ENCODE data around the gene OOSP4B.
"Not testable (repeated sequence)": the region's sequence is repeated elsewhere in the genome, so short reads cannot be mapped to it uniquely, and the experiment has no call there.

The OOSP4B gene

DNA sequence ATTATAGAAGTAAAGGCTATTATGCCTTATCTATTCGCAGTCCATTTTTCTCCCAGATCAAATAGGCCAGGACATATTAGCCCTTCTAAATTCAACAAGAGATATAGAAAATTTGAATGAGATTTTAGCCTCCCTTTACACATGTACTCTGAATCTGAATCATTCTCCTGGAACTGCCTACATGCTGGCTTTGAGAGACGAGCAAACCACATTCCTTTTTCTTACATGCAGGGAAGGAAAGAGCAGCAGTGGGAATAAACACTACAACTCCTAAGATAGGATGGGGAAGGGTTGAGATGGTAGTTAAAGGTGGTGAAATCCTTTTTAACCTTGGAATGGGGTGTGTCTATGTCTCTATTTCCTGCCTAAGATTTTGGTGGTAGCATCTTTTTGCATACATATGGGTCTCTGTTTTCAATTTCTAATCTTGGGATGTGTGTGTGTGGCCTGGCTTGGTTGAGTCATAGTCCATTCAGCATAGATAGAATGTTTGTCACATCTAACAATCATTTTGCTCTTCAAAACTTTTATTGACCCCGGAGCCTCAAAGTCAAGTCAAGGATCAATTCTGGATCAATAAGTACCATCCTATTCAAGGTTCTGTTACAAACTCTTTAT is 12.1 kb downstream of the OOSP4B start:
- no peaks in the 10 kb centered on the region for H3K36me3 ChIP-seq (ENCODE audit: insufficient read depth, insufficient read length, low read length)
- no peaks in the 10 kb centered on the region for H3K4me1 ChIP-seq (ENCODE audit: insufficient read depth, insufficient read length)
- TF ChIP-seq YY1 (IDR thresholded peaks at IDR 0.05; ENCODE audit: insufficient read depth, insufficient read length): no peak
- no peak for TF ChIP-seq ZNF274 (IDR thresholded peaks at IDR 0.05; ENCODE audit: low read depth, low read length)
- no peak for TF ChIP-seq SUZ12 (IDR thresholded peaks at IDR 0.05; ENCODE audit: extremely low read depth, insufficient read depth, insufficient read length)
- H3K4me3 ChIP-seq (ENCODE audit: insufficient read length, low read depth): no peak overlapping the region
- H3K9me3 ChIP-seq (ENCODE audit: insufficient read depth, low read length): no peaks in the 10 kb centered on the region
- H3K27me3 ChIP-seq (ENCODE audit: insufficient read depth, insufficient read length): no peaks in the 10 kb centered on the region
- no peak overlapping the region for H3K9ac ChIP-seq (ENCODE audit: insufficient read length, low read depth)
- DNase-seq (ENCODE audit: low read depth, low spot score): no peak

DNA sequence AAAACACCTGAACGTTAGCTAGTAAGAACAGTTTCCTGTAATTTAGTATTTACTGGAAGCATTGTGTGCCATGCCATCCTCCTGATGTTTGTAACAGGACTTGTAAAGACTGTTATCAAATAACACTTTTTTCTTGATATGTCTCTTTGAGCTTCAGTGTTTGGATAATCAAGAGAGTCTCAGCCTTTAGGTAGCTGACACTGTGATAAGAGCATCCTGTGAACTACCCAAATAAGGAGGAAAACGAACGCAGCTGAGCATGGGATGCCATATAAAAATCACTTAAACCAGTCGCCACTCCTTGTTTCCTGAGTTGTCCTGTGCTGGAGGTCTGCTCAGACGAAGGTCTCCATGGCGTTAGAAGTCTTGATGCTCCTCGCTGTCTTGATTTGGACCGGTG is 23.1 kb downstream of the OOSP4B start, which contains the start of gene OOSP2:
Gene OOSP2 (plus strand): TSS at position 301 of the 400 bp plus-strand sequence. CDS start 51 bp downstream, at position 352.
- Histone ChIP-seq H3K4me1 (ENCODE audit: insufficient read depth, insufficient read length) (no peaks in the 10 kb centered on the region), H3K36me3 (ENCODE audit: insufficient read depth, insufficient read length, low read length) (no peaks in the 10 kb centered on the region), H3K27me3 (ENCODE audit: insufficient read depth, insufficient read length) (no peaks in the 10 kb centered on the region), H3K4me3 (ENCODE audit: insufficient read length, low read depth) (no peak within 1 kb of the TSS), H3K9ac (ENCODE audit: insufficient read length, low read depth) (no peak within 1 kb of the TSS), H3K9me3 (ENCODE audit: insufficient read depth, low read length) (no peaks in the 10 kb centered on the region)
- TF ChIP-seq ZNF274 (IDR thresholded peaks at IDR 0.05; ENCODE audit: low read depth, low read length) (no peak), YY1 (IDR thresholded peaks at IDR 0.05; ENCODE audit: insufficient read depth, insufficient read length) (no peak), SUZ12 (IDR thresholded peaks at IDR 0.05; ENCODE audit: extremely low read depth, insufficient read depth, insufficient read length) (no peak)
- no peak for DNase-seq (ENCODE audit: low read depth, low spot score)

DNA sequence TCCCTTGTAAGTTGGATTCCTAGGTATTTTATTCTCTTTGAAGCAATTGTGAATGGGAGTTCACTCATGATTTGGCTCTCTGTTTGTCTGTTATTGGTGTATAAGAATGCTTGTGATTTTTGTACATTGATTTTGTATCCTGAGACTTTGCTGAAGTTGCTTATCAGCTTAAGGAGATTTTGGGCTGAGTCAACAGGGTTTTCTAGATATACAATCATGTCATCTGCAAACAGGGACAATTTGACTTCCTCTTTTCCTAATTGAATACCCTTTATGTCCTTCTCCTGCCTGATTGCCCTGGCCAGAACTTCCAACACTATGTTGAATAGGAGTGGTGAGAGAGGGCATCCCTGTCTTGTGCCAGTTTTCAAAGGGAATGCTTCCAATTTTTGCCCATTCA is 33.4 kb downstream of the OOSP4B start:
- not testable (repeated sequence) for H3K4me3 ChIP-seq (ENCODE audit: insufficient read length, low read depth); DNase-seq (ENCODE audit: low read depth, low spot score); H3K9me3 ChIP-seq (ENCODE audit: insufficient read depth, low read length); H3K36me3 ChIP-seq (ENCODE audit: insufficient read depth, insufficient read length, low read length); H3K27me3 ChIP-seq (ENCODE audit: insufficient read depth, insufficient read length); H3K9ac ChIP-seq (ENCODE audit: insufficient read length, low read depth); H3K4me1 ChIP-seq (ENCODE audit: insufficient read depth, insufficient read length)

DNA sequence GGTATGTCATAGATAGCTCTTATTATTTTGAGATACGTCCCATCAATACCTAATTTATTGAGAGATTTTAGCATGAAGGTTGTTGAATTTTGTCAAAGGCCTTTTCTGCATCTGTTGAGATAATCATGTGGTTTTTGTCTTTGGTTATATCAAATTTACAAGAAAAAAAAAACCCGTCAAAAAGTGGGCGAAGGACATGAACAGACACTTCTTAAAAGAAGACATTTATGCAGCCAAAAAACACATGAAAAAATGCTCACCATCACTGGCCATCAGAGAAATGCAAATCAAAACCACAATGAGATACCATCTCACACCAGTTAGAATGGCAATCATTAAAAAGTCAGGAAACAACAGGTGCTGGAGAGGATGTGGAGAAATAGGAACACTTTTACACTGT is 33.9 kb downstream of the OOSP4B start:
- not testable (repeated sequence) for H3K4me1 ChIP-seq (ENCODE audit: insufficient read depth, insufficient read length); H3K36me3 ChIP-seq (ENCODE audit: insufficient read depth, insufficient read length, low read length); H3K27me3 ChIP-seq (ENCODE audit: insufficient read depth, insufficient read length); DNase-seq (ENCODE audit: low read depth, low spot score); H3K9me3 ChIP-seq (ENCODE audit: insufficient read depth, low read length); H3K9ac ChIP-seq (ENCODE audit: insufficient read length, low read depth); H3K4me3 ChIP-seq (ENCODE audit: insufficient read length, low read depth)

DNA sequence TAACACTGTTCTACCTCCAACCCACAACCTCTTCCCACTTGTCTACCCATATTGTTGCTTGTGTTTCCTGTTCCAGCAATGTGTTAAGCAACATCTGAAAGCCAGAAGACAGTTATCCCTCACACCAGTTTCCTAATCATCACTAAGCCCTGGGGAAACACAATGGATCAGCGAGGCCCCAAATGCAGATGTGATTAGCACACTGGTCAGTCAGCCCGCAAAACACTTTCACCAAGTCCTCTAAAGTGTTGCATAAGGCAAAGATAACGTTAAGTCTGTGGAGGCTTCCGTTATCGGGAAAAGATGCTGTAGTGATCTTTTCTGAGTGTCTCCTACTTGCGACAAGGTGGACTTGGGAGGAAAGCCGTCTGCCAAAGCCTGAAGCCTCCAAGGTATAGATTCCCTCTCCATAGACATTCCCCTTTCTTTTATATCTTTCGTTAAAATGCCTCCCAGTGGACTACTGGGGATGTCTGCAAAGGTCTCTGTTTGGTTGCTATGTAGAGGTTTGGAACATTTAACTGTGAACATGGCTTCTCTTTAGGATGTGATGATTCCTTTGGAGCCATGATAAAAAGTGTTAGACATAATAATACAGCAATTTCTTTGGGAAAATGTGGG is 39.5 kb downstream of the OOSP4B start, which contains the start of gene MS4A3:
Gene MS4A3 (plus strand): TSS at position 317 of the 621 bp plus-strand sequence. CDS start 4,496 bp downstream, outside the sequence.
- TF ChIP-seq YY1 (IDR thresholded peaks at IDR 0.05; ENCODE audit: insufficient read depth, insufficient read length): no peak
- no peak for DNase-seq (ENCODE audit: low read depth, low spot score)

DNA sequence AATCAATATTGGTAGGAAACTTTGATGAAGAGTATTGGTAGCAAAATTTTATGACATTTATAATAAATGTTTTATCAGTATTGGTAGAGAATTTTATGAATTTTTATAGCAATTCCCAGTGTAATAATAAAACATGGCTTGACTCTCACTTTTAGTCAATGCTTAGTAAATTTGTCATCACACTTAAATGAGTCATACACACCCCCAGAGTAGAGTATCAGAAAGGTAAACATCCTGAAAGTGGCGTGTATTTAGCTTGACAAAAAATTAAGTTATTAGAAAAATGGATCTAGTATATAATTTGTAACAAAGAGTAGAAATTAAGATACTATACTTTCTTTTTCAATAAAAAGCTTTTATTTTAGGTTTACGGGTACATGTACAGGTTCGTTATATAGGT is 42.1 kb downstream of the OOSP4B start:
- no peaks in the 10 kb centered on the region for H3K27me3 ChIP-seq (ENCODE audit: insufficient read depth, insufficient read length)
- H3K9ac ChIP-seq (ENCODE audit: insufficient read length, low read depth): no peak overlapping the region
- H3K4me1 ChIP-seq (ENCODE audit: insufficient read depth, insufficient read length): no peaks in the 10 kb centered on the region
- no peaks in the 10 kb centered on the region for H3K9me3 ChIP-seq (ENCODE audit: insufficient read depth, low read length)
- H3K4me3 ChIP-seq (ENCODE audit: insufficient read length, low read depth): no peak overlapping the region
- TF ChIP-seq SUZ12 (IDR thresholded peaks at IDR 0.05; ENCODE audit: extremely low read depth, insufficient read depth, insufficient read length): no peak
- no peak for TF ChIP-seq ZNF274 (IDR thresholded peaks at IDR 0.05; ENCODE audit: low read depth, low read length)
- TF ChIP-seq YY1 (IDR thresholded peaks at IDR 0.05; ENCODE audit: insufficient read depth, insufficient read length): no peak
- no peak for DNase-seq (ENCODE audit: low read depth, low spot score)
- H3K36me3 ChIP-seq (ENCODE audit: insufficient read depth, insufficient read length, low read length): no peaks in the 10 kb centered on the region

More for the DNA sequence above, 39.5 kb downstream of the OOSP4B start, which contains the start of gene MS4A3:
- H3K4me3 ChIP-seq (ENCODE audit: insufficient read length, low read depth): no peak within 1 kb of the TSS
- H3K27me3 ChIP-seq (ENCODE audit: insufficient read depth, insufficient read length): no peaks in the 10 kb centered on the region
- no peak within 1 kb of the TSS for H3K9ac ChIP-seq (ENCODE audit: insufficient read length, low read depth)
- H3K9me3 ChIP-seq (ENCODE audit: insufficient read depth, low read length): no peaks in the 10 kb centered on the region
- H3K4me1 ChIP-seq (ENCODE audit: insufficient read depth, insufficient read length): no peaks in the 10 kb centered on the region
- no peaks in the 10 kb centered on the region for H3K36me3 ChIP-seq (ENCODE audit: insufficient read depth, insufficient read length, low read length)

DNA sequence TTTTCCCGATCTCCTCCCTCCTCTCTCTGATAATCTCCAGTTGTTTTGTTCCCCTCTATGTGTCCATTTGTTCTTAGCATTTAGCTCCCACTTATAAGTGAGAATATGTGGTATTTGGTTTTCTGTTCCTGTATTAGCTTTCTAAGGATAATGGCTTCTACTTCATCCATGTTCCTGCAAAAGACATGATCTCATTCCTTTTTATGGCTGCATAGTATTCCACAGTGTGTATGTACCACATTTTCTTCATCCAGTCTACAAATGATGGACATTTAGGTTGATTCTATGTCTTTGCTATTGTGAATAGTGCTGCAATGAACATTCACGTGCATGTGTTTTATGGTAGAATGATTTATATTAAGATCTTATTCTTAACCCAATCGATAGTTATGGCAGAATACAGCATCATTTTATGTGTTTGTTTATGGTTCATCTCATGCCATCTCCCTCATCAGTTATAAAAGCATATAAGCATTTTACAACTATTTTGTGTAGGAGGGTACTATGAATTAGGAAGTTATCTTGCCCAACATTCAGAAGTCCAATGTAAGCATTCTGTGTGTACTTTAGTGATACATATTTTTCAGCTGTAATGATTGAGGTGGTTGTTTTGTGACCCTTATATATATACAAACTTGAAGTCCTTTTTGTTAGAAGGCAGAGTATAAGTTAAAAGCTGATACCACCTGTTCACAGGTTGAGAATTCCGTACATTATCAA is 42.7 kb downstream of the OOSP4B start:
- no peaks in the 10 kb centered on the region for H3K27me3 ChIP-seq (ENCODE audit: insufficient read depth, insufficient read length)
- no peak for DNase-seq (ENCODE audit: low read depth, low spot score)
- H3K9ac ChIP-seq (ENCODE audit: insufficient read length, low read depth): no peak overlapping the region
- no peak overlapping the region for H3K4me3 ChIP-seq (ENCODE audit: insufficient read length, low read depth)
- TF ChIP-seq ZNF274 (IDR thresholded peaks at IDR 0.05; ENCODE audit: low read depth, low read length): no peak
- TF ChIP-seq YY1 (IDR thresholded peaks at IDR 0.05; ENCODE audit: insufficient read depth, insufficient read length): no peak
- no peak for TF ChIP-seq SUZ12 (IDR thresholded peaks at IDR 0.05; ENCODE audit: extremely low read depth, insufficient read depth, insufficient read length)
- no peaks in the 10 kb centered on the region for H3K36me3 ChIP-seq (ENCODE audit: insufficient read depth, insufficient read length, low read length)
- H3K4me1 ChIP-seq (ENCODE audit: insufficient read depth, insufficient read length): no peaks in the 10 kb centered on the region
- no peaks in the 10 kb centered on the region for H3K9me3 ChIP-seq (ENCODE audit: insufficient read depth, low read length)

Measured in NT2/D1 (cell line).